ENCODE results near the gene POLR2I. TPM values are rescaled to one million over a fixed set of nuclear protein-coding genes. Genes with fewer than 3 reads are reported as not detected.
A peak's percentile ranks its signal among the peaks of the same experiment; 100 is the strongest.

Gene POLR2I
- 42.3 and 53.5 TPM in 2 replicates for total RNA-seq (2012; rRNA removed)

GRCh38 chr19:36114721-36115452 lies at the start of gene POLR2I:
Gene POLR2I (minus strand): TSS chr19:36114875. CDS start chr19:36114856, 19 bp downstream.
- Histone ChIP-seq H3K9me3 (replicated peaks; ENCODE audit: low read length) (no peaks in the 10 kb centered on the region), H3K4me2 (ENCODE audit: low read length) (peak within 1 kb of the TSS; percentile 96), H3K4me1 (ENCODE audit: control insufficient read depth, insufficient read depth, low read length) (peaks cover 25% of the 10 kb centered on the region), H3K9ac (ENCODE audit: low read depth, low read length) (peak within 1 kb of the TSS; percentile 86), H3K27me3 (ENCODE audit: control insufficient read depth, insufficient read depth, low read length) (no peaks in the 10 kb centered on the region), H3K36me3 (ENCODE audit: insufficient read depth, low read length) (peaks cover 37% of the 10 kb centered on the region), H3K4me3 (ENCODE audit: low read length) (peak within 1 kb of the TSS; percentile 91)

GRCh38 chr19:36163813-36164212 lies 49.1 kb upstream of the POLR2I start:
- Histone ChIP-seq H3K4me2 (ENCODE audit: low read length) (no peak overlapping the region), H3K9ac (ENCODE audit: low read depth, low read length) (no peak overlapping the region), H3K36me3 (ENCODE audit: insufficient read depth, low read length) (peaks cover 6% of the 10 kb centered on the region), H3K4me3 (ENCODE audit: low read length) (no peak overlapping the region), H3K9me3 (replicated peaks; ENCODE audit: low read length) (no peaks in the 10 kb centered on the region), H3K4me1 (ENCODE audit: control insufficient read depth, insufficient read depth, low read length) (no peaks in the 10 kb centered on the region), H3K27me3 (ENCODE audit: control insufficient read depth, insufficient read depth, low read length) (no peaks in the 10 kb centered on the region)

GRCh38 chr19:36160821-36161596 lies 46.3 kb upstream of the POLR2I start:
- Histone ChIP-seq H3K9me3 (replicated peaks; ENCODE audit: low read length) (no peaks in the 10 kb centered on the region), H3K4me1 (ENCODE audit: control insufficient read depth, insufficient read depth, low read length) (no peaks in the 10 kb centered on the region), H3K4me3 (ENCODE audit: low read length) (no peak overlapping the region), H3K4me2 (ENCODE audit: low read length) (no peak overlapping the region), H3K36me3 (ENCODE audit: insufficient read depth, low read length) (peaks cover 6% of the 10 kb centered on the region), H3K27me3 (ENCODE audit: control insufficient read depth, insufficient read depth, low read length) (no peaks in the 10 kb centered on the region), H3K9ac (ENCODE audit: low read depth, low read length) (no peak overlapping the region)

- H3K9ac ChIP-seq (ENCODE audit: low read depth, low read length), result peak overlapping the region; percentile 81
- H3K36me3 ChIP-seq (ENCODE audit: insufficient read depth, low read length), result peaks cover 33% of the 10 kb centered on the region
- H3K27me3 ChIP-seq (ENCODE audit: control insufficient read depth, insufficient read depth, low read length), result no peaks in the 10 kb centered on the region
- no peak overlapping the region for H3K4me3 ChIP-seq (ENCODE audit: low read length)
- no peaks in the 10 kb centered on the region for H3K9me3 ChIP-seq (replicated peaks; ENCODE audit: low read length)
- peaks cover 34% of the 10 kb centered on the region for H3K4me1 ChIP-seq (ENCODE audit: control insufficient read depth, insufficient read depth, low read length)
- H3K4me2 ChIP-seq (ENCODE audit: low read length), result no peak overlapping the region
These were observed 38.5 kb upstream of the POLR2I start for GRCh38 chr19:36153126-36153525.

GRCh38 chr19:36152352-36153091 lies 37.8 kb upstream of the POLR2I start, which contains the start of gene COX7A1:
Gene COX7A1 (minus strand): TSS chr19:36152447. CDS start chr19:36152407, 40 bp downstream.
- Histone ChIP-seq H3K4me2 (ENCODE audit: low read length) (peak within 1 kb of the TSS; percentile 76), H3K9ac (ENCODE audit: low read depth, low read length) (peak within 1 kb of the TSS; percentile 81), H3K9me3 (replicated peaks; ENCODE audit: low read length) (no peaks in the 10 kb centered on the region), H3K36me3 (ENCODE audit: insufficient read depth, low read length) (peaks cover 39% of the 10 kb centered on the region), H3K4me3 (ENCODE audit: low read length) (peak within 1 kb of the TSS; percentile 66), H3K27me3 (ENCODE audit: control insufficient read depth, insufficient read depth, low read length) (no peaks in the 10 kb centered on the region), H3K4me1 (ENCODE audit: control insufficient read depth, insufficient read depth, low read length) (peaks cover 34% of the 10 kb centered on the region)

GRCh38 chr19:36152019-36152351 lies 37.3 kb upstream of the POLR2I start:
- Histone ChIP-seq H3K36me3 (ENCODE audit: insufficient read depth, low read length) (peaks cover 43% of the 10 kb centered on the region), H3K9me3 (replicated peaks; ENCODE audit: low read length) (no peaks in the 10 kb centered on the region), H3K9ac (ENCODE audit: low read depth, low read length) (peak overlapping the region; percentile 81), H3K4me1 (ENCODE audit: control insufficient read depth, insufficient read depth, low read length) (peaks cover 34% of the 10 kb centered on the region), H3K27me3 (ENCODE audit: control insufficient read depth, insufficient read depth, low read length) (no peaks in the 10 kb centered on the region), H3K4me2 (ENCODE audit: low read length) (peak overlapping the region; percentile 76), H3K4me3 (ENCODE audit: low read length) (peak overlapping the region; percentile 66)

GRCh38 chr19:36151144-36152018 lies 36.7 kb upstream of the POLR2I start:
- Histone ChIP-seq H3K4me2 (ENCODE audit: low read length) (peak overlapping the region; percentile 76), H3K9me3 (replicated peaks; ENCODE audit: low read length) (no peaks in the 10 kb centered on the region), H3K27me3 (ENCODE audit: control insufficient read depth, insufficient read depth, low read length) (no peaks in the 10 kb centered on the region), H3K4me1 (ENCODE audit: control insufficient read depth, insufficient read depth, low read length) (peaks cover 34% of the 10 kb centered on the region), H3K36me3 (ENCODE audit: insufficient read depth, low read length) (peaks cover 49% of the 10 kb centered on the region), H3K9ac (ENCODE audit: low read depth, low read length) (peak overlapping the region; percentile 81), H3K4me3 (ENCODE audit: low read length) (peak overlapping the region; percentile 66)

GRCh38 chr19:36150586-36150985 lies 35.9 kb upstream of the POLR2I start:
- Histone ChIP-seq H3K9me3 (replicated peaks; ENCODE audit: low read length) (no peaks in the 10 kb centered on the region), H3K4me1 (ENCODE audit: control insufficient read depth, insufficient read depth, low read length) (peaks cover 34% of the 10 kb centered on the region), H3K4me3 (ENCODE audit: low read length) (no peak overlapping the region), H3K27me3 (ENCODE audit: control insufficient read depth, insufficient read depth, low read length) (no peaks in the 10 kb centered on the region), H3K4me2 (ENCODE audit: low read length) (no peak overlapping the region), H3K9ac (ENCODE audit: low read depth, low read length) (peak overlapping the region; percentile 81), H3K36me3 (ENCODE audit: insufficient read depth, low read length) (peaks cover 57% of the 10 kb centered on the region)

GRCh38 chr19:36149673-36150406 lies 35.2 kb upstream of the POLR2I start:
- Histone ChIP-seq H3K36me3 (ENCODE audit: insufficient read depth, low read length) (peaks cover 64% of the 10 kb centered on the region), H3K4me1 (ENCODE audit: control insufficient read depth, insufficient read depth, low read length) (peaks cover 34% of the 10 kb centered on the region), H3K9ac (ENCODE audit: low read depth, low read length) (no peak overlapping the region), H3K27me3 (ENCODE audit: control insufficient read depth, insufficient read depth, low read length) (no peaks in the 10 kb centered on the region), H3K4me3 (ENCODE audit: low read length) (no peak overlapping the region), H3K4me2 (ENCODE audit: low read length) (no peak overlapping the region), H3K9me3 (replicated peaks; ENCODE audit: low read length) (no peaks in the 10 kb centered on the region)

GRCh38 chr19:36144624-36145023 lies 29.9 kb upstream of the POLR2I start:
- Histone ChIP-seq H3K4me3 (ENCODE audit: low read length) (no peak overlapping the region), H3K9me3 (replicated peaks; ENCODE audit: low read length) (no peaks in the 10 kb centered on the region), H3K9ac (ENCODE audit: low read depth, low read length) (no peak overlapping the region), H3K4me2 (ENCODE audit: low read length) (no peak overlapping the region), H3K27me3 (ENCODE audit: control insufficient read depth, insufficient read depth, low read length) (no peaks in the 10 kb centered on the region), H3K36me3 (ENCODE audit: insufficient read depth, low read length) (peaks cover 75% of the 10 kb centered on the region), H3K4me1 (ENCODE audit: control insufficient read depth, insufficient read depth, low read length) (peaks cover 9% of the 10 kb centered on the region)

Data from skeletal muscle satellite cell (primary cell).